GM21786 (cell line): ENCODE results near the gene VAV2.
"Not testable (repeated sequence)": the region's sequence is repeated elsewhere in the genome, so short reads cannot be mapped to it uniquely, and the experiment has no call there.

Experiments used
- ATAC-seq: cut with Tn5 transposase; IDR thresholded peaks from one replicate; pipeline ENCODE4 v1.9.1; 2021; ENCODE audit not compliant: unreplicated experiment

The VAV2 gene

GRCh38 chr9:133996531-133997520, 4.7 kb upstream of the VAV2 start:
- ATAC-seq: no peak

GRCh38 chr9:133995012-133995896, 3.1 kb upstream of the VAV2 start:
- ATAC-seq: no peak

- ATAC-seq: no peak
Measured at GRCh38 chr9:133994353-133995011, 2.4 kb upstream of the VAV2 start.

- ATAC-seq: no peak
Measured at GRCh38 chr9:133993635-133994253, 1.6 kb upstream of the VAV2 start.

GRCh38 chr9:133992780-133993634, 883 bp upstream of the VAV2 start:
- peak; percentile 39 for ATAC-seq

- no peak for ATAC-seq
Measured at GRCh38 chr9:133991214-133991921, 756 bp downstream of the VAV2 start.

GRCh38 chr9:133990366-133991213, 1.5 kb downstream of the VAV2 start:
- ATAC-seq: no peak

GRCh38 chr9:133989625-133990365, 2.3 kb downstream of the VAV2 start:
- ATAC-seq: no peak

GRCh38 chr9:133988771-133989170, 3.4 kb downstream of the VAV2 start:
- ATAC-seq: not testable (repeated sequence)

GRCh38 chr9:133987946-133988665, 4.0 kb downstream of the VAV2 start:
- ATAC-seq: no peak

- ATAC-seq: no peak
Measured at GRCh38 chr9:133987446-133987788, 4.7 kb downstream of the VAV2 start.

- ATAC-seq: no peak
Measured at GRCh38 chr9:133986774-133987445, 5.2 kb downstream of the VAV2 start.

GRCh38 chr9:133986061-133986460, 6.1 kb downstream of the VAV2 start:
- ATAC-seq: no peak

- ATAC-seq: no peak
Measured at GRCh38 chr9:133982971-133983720, 9.0 kb downstream of the VAV2 start.

GRCh38 chr9:133981958-133982681, 10.0 kb downstream of the VAV2 start:
- no peak for ATAC-seq
